Central memory CD4-positive, alpha-beta T cell (primary cell): ENCODE data around the gene FGGY.

Source experiments
- DNase-seq: peaks from one replicate; pipeline ENCODE4 v3.0.0; 2022

Gene FGGY

GRCh38 chr1:59316497-59317128 is 19.7 kb downstream of the FGGY start:
- DNase-seq: no peak

GRCh38 chr1:59317343-59317742 is 20.4 kb downstream of the FGGY start:
- DNase-seq: no peak

- no peak for DNase-seq
These were observed 20.9 kb downstream of the FGGY start for GRCh38 chr1:59317780-59318179.

- no peak for DNase-seq
These were observed 21.5 kb downstream of the FGGY start for GRCh38 chr1:59318271-59318860.

GRCh38 chr1:59322394-59322793 is 25.5 kb downstream of the FGGY start:
- no peak for DNase-seq

GRCh38 chr1:59322814-59323213 is 25.9 kb downstream of the FGGY start:
- DNase-seq: no peak

- no peak for DNase-seq
These were observed 27.0 kb downstream of the FGGY start for GRCh38 chr1:59323879-59324278.

GRCh38 chr1:59328353-59328752 is 31.5 kb downstream of the FGGY start:
- DNase-seq: no peak

- no peak for DNase-seq
These were observed 32.6 kb downstream of the FGGY start for GRCh38 chr1:59329412-59330053.

GRCh38 chr1:59331686-59332620 is 35.1 kb downstream of the FGGY start:
- DNase-seq: no peak

- DNase-seq: no peak
These were observed 36.1 kb downstream of the FGGY start for GRCh38 chr1:59332983-59333382.

- no peak for DNase-seq
These were observed 36.9 kb downstream of the FGGY start for GRCh38 chr1:59333626-59334277.

GRCh38 chr1:59340411-59341307 is 43.8 kb downstream of the FGGY start:
- DNase-seq: no peak

GRCh38 chr1:59342801-59343575 is 46.1 kb downstream of the FGGY start:
- no peak for DNase-seq

- no peak for DNase-seq
These were observed 46.6 kb downstream of the FGGY start for GRCh38 chr1:59343576-59343840.

GRCh38 chr1:59345221-59345620 is 48.3 kb downstream of the FGGY start:
- no peak for DNase-seq

- DNase-seq: no peak
These were observed 49.5 kb downstream of the FGGY start for GRCh38 chr1:59346429-59346828.

GRCh38 chr1:59349101-59349500 is 52.2 kb downstream of the FGGY start:
- no peak for DNase-seq

GRCh38 chr1:59350521-59350920 is 53.6 kb downstream of the FGGY start:
- DNase-seq: no peak

GRCh38 chr1:59352065-59352464 is 55.2 kb downstream of the FGGY start:
- no peak for DNase-seq

- no peak for DNase-seq
These were observed 56.6 kb downstream of the FGGY start for GRCh38 chr1:59353453-59353852.
